GM18498 (cell line): Measurements from ENCODE around the gene KCNH4.
"Not testable (repeated sequence)": the region's sequence is repeated elsewhere in the genome, so short reads cannot be mapped to it uniquely, and the experiment has no call there.

Source experiments
- ATAC-seq: cut with Tn5 transposase; IDR thresholded peaks from one replicate; pipeline ENCODE4 v1.9.1; 2021; ENCODE audit warnings: mild to moderate bottlenecking, moderate library complexity; ENCODE audit not compliant: unreplicated experiment

Gene KCNH4

DNA sequence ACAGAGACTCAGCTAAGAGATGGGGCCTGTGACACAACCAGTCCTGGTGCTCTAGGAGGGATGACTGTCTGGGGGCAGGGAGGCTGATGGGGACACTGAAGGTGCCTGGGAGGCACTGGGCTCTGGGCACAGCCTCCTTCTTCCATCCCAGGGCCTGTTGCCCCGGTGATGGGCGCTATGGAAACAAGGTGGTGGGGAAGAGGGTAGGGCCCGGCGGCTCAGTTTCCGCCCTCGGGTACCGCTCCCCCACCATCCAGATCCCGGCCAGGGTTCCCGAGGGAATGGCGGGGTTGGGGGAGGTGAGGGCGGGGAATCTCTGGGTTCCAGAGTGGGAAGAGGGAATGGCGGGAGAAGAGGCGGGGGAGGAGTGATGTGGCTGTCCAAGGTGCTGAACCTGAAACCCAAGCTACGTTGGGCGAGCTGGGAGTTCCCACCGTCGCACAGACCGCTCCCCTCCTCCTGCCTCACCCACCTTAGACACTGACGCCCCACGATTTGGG, 981 bp downstream of the KCNH4 start:
- ATAC-seq: no peak

DNA sequence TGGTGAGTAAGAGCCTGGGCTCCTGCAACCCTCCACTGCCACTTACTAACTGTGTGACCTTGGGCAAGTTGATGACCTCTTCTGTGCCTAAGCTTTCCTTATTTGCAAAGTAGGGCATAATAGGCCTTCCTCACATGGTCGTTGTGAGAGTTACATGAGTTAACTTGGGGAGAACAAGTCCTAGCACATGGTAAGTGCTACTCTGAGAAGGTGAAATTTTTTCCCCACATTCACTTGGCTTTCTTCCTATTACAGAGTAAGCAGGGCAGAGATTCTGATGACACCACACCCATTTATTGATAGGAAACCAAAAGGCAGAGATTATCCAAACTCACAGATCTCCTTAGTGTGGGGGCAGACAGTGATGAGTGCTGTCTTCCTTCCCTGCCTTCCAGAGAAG, 1.6 kb downstream of the KCNH4 start:
- ATAC-seq: no peak

DNA sequence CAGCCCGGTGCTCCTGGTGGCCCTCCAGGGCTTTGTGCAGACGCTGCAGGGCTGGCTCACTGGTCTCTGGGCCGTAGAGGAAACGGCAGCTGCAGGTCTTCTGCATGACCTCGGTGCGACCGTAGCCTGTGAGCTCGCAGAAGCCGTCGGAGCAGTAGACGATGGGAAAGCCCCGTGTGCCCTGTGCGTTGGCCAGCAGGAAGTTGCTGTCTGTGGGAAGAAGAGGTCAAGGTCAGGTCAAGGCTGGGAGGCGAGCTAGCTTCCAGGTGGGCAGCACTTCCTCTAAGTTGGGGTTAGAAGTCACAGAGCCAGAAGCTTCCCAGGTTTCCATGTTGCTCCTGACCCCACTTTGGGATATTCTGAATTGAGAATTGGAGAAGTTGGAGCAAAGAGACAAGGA, 2.1 kb downstream of the KCNH4 start:
- ATAC-seq: no peak

DNA sequence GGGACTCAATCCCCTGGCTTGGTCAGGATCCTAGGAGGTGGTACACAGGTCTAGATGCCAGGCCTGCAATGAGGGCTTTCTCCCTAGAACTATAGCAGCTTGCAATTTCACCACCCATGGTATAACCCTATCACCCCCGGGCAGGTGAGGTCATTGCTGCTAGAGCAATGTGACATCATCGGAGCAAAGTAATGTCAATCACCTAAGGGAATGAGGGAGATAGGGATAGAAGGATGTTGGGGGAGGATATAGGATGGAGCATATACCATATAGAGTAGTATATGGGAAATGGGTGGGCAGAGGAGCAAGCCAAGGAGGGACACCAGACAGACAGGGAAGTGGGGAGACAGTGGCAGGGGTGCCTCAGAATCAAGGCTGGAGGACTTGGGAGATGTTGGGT, 3.3 kb downstream of the KCNH4 start:
- ATAC-seq: no peak

DNA sequence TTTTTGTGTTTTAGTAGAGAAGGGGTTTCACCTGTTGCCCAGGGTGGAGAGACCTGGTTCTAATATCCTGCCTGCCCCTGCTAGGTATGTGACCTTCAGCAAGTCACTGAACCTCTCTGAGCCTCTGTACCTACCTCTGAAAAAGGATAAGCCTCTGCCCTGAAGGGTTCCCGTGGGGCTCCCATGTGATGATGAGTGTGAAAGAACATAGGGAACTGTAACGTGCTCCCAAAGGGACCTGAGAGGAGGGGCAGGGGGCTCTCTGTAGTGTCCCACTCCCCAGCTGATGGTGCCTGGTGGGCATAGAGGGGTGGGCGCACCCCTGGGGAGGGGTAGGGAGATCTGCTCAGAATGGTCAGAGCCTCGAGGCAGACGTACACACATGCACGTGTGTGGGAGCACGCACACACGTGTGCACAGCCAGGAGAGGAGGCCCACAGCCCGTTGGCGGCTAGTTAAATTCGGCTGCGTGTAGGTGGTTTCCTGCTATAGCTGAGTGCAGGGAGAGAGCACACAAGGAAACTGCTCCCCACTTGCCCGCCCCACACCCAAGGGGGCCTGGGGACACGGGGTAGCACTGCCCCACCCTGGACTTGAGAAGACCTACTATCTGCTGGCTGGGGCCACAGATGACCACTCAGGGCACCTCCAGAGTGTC, 6.7 kb downstream of the KCNH4 start:
- ATAC-seq: no peak

DNA sequence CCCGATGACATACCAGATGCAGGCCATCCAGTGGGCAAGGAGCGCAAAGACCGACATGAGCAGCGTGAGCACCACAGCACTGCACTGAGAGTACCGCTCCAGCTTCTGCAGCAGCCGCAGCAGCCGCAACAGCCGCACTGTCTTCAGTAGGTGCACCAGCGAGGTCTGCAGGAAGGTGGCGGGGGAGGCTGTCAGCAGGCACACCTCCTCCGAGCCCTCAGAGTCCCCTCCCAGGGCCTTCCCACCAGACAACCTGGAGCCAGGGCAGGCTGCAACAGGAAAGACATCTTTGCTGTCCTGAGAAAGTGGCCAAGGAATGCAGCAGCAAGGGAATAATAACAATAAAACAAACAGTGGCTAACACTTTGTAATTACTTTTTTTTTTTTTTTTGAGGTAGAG, 9.1 kb downstream of the KCNH4 start:
- ATAC-seq: no peak

DNA sequence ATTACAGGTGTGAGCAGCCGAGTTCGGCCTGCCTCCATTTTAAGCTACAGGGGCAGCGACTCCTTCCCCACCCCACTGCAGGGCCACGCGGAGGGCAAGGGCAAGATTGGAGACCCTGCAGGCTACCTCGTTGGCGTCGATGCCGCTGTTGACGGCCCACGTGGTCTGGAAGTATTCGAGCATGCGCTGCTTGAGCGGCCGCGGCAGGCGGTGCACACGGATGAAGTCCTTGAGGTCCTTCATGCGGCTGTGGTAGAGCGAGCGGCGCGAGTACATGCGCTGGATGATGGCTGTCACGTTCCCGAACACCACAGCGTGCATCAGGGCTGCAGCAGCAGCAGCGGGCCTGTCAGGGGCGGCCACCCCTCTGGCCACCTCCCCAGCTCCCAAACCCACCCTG, 11.6 kb downstream of the KCNH4 start:
- ATAC-seq: no peak

DNA sequence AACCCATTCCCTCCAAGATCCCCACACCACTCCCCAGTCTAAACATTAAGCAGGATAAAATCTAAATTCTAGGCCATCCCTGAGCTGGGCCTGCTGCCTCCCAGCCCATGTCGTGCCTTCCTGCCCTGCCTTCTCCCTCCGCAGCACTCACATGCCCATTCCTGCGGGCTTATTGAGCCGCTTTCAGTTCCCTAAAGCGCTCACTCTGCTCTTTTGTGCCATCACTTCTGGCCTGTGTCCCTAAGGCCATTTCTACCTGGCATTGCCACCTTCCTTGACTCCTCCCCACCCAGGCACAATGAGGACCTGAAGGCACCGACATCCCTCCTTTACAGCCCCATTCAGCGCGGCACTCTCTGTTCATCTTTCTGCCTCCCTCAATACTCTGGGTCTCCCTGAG, 13.1 kb downstream of the KCNH4 start:
- ATAC-seq: no peak

DNA sequence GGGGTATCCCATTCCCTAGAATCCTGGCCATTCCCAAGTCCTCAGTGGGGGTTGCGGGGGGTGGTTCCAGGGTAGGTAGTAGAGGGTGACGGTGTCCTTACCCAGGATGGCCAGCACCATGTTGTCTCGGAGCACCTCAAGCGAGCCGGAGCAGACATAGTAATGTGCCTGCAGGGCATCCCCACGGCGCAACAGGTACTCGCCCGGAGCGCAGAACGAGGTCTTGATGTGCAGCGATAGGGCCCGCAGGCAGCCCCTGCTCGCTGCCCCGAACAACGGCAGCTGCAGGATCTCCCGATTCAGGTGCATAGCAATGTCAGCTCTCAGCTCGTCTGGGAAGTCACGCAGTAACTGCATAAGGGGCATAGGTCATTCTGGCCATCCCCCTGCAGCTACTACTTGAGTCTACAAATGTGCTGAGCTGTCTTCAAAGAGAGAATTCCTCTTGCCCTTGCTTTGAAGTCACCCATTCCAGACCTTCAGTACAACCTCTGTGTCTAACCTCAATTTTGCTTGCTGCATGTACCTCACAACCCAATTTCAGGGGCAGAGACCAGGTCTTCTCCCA, 14.7 kb downstream of the KCNH4 start:
- no peak for ATAC-seq

DNA sequence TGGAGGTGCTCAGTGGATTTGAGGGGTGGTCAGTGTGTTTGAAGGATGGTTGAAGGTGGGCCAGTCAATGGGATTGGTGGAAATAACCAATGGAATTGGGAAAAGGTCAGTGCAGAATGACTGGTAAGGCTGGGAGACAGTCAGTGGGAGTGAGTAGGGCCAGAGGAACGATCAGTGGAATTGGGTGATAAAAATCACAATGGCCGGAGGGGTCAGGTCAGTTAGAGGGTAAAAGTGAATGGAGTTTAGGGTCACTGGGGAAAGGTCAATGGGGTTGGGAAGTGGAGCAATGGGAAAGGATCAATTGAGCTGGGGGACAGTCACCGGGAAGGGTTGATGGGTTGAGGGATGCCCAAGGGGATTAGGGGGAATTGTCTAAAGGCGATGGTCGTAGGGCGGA, 15.2 kb downstream of the KCNH4 start:
- ATAC-seq: no peak

DNA sequence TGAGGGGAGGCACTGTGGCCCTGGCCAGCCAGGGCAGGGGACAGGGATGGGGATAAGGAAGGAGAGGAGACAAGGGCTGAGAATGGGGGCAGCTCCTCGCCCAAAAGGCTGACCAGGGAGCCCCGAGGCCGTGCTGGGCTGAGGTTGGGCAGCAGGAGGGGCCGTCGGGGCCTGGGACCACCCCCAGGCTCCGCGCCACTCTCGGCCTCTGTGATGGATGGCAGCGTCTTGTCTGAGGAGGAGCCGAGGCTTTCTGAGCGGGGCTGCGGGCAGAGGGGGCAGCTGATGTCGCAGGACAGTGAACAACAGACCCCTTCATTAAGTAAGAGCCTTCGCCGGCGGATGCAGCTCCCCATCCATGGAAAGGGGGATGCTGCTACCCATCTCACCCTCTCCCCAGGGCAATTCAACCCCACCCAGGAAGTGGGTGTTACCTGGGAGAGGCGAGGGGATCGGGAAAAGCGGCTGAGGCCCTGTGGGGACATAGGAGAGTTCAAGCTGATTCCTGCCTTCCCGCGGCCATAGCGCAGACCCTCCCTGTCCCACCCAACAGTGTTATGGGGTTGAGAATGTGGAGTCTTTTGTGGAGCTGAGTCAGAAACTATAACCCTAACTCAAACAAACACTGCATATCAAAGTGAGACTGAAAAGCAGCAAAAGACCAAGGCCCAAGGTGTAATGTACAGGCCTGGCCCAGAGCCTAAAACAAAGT, 17.1 kb downstream of the KCNH4 start:
- ATAC-seq: no peak

DNA sequence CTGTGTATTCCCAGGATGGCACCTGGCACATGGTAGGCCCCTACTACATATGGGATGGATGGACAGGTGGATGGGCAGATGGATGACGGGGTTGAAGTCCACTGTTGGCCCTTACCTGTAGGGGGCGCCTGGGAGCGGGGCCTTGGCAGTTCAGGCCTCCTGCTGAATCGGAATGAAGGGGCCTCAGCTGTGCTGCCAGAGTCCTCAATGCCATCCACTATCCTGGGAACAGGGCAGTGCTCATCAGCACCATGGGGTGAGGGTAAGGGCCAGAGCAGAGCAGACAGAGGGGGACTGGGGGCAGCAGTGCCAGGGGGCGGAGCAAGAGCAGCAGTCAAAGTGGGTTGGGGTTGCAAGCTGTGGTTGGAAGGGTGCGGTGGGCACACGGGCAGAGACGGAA, 17.8 kb downstream of the KCNH4 start:
- no peak for ATAC-seq

DNA sequence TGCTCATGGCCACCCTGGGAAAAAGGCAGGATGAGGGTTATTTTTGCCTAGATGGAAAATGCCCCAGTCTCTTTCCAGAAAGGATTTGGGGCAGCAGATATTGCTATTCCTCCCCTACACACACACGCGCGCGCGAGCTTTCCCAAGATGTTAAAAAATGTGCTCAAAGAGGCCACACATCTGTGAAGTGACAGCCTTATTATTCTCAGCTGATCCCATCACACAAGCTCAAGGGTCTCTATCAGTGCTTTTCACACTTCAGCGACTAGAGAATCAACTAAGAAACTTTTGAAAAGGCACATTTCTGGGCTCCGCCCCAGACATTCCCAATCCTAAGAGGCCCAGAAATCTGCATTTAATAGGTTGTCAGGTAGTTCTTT, 20.4 kb downstream of the KCNH4 start:
- no peak for ATAC-seq

DNA sequence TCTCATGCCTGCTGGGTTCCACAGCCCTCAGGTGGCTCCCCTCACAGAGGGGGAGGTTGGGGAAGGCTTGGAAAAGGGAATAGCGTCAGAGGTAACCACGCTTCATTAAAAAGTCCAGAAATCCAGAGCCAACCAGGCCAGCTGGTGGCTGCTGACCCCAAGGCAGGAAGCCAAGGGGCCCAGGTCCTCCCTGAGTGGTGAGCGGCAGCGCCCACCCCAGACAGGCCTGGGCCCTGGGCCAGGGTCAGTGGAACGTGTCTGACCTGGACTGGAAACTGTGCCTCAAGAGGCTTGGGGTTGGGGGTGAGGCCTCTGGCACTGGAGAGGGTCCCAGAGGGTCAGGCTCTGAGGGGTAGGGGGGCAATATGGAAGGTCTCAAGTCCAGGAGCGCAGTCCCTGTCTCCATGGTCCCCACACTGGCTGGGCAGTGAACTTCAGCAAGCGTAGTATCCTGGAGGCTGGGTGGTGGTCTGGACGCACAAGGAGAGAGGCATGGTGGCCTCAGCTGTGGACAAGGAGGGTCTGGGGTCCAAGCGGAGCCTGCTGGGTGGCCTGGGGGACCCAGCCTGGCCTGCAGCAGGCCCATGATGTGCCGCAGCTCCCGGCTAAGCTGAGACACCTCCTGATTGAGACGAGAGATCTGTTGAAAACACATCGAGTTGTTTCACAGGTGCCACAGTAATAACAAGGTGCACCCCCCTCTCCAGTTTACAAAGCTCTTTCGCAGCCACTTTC, 21.0 kb downstream of the KCNH4 start:
- no peak for ATAC-seq

DNA sequence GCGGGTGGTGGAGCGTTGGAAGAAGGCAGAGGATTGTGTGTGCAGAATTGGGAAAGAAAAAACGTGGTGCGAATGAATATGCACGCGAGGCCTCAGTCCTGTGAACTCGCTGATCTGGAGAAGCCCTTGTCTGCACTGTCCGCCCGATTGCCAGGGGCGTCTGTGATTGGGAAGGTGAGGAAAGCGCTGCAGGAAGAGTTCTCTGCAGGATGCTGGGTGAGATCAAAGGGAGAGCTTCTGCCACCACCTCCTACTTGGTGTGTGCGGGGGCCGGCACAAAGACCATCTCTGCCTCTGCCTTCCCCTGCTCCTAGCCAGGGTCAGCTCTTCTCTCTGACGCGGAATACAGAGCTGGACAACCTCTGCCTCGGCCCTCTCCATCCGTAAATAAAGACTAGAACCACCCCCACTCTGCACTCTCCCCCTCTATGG, 25.3 kb downstream of the KCNH4 start:
- ATAC-seq: no peak

DNA sequence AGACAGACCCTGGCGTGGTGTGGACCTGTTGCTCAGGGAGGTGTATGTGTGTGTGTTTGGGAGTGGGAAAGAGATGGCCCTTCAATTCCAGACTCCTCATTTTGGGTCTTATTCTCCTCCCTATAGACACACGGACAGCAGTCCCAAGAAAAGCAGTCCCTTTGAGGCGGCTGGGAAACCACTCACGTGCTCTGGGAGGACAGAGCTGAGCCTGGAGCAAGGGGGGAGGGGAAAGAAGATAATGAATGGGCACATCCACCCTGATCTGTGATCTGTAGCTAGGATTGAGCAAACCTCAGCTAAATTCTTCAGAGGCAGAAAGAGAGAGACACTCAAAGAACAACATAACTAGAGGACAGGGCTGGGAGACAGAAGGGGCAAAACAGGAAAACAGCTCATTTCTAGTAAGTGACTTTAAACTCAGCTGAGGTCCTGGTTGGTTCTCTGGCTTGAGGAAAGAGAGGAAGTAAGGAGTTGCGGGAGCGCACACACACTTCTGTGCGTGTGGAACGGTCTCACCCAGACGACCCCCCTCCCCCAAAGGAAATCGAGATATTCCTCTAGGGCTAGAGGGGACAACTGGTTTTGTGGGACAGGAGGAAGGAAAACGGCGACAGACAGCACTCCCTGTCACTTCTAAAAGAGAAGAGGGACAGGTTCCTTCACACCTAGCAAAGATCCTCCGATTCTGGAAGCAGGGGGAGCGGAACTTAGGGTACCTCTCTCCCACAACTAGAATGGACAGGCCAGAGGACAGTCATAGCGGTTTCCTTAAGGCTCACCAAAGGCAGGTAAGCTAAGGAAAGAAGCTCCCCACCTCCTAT, 26.8 kb downstream of the KCNH4 start:
- no peak for ATAC-seq

DNA sequence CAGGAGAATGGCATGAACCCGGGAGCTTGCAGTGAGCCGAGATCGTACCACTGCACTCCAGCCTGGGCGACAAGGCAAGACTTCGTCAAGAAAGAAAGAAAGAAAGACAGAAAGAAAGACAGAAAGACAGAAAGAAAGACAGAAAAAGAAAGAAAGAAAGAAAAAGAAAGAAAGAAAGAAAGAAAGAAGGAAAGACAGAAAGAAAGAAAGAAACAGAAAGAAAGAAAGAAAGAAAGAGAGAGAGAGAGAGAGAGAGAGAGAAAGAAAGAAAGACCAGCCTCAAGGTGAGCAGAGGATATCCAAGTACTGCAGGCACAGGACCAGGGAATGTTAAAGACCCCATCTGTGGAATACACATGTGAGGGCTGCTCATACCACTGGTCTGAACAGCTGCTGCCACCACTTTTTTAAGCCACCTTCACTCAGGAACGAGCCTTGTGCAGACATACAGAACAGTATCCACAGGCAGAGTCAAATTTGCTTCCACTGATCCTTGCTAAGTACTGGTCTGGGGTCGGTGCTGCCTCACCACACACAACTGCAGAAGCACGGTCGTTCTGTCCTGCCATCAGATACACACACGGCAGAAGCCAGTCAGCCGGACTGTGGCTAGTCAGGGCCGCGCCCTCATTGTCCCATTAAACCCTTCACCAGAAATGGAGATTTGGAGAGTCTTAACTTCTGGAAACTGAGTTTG, 33.9 kb downstream of the KCNH4 start:
- ATAC-seq: no peak

DNA sequence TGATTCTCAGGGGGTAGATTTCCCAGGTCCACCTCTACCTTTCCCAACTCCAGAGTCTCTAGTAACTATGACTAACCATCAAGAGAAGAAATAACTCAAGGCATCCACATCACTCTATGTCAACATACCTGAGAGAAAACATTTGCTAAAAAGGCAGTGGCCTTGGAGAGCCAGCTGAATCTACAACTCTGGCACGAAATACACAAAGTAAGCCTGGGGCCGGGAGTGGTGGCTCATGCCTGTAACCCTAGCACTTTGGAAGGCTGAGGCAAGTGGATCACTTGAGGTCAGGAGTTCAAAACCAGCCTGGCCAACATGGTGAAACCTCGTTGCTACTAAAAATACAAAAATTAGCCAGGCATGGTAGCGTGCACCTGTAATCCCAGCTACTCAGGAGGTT, 37.8 kb downstream of the KCNH4 start:
- not testable (repeated sequence) for ATAC-seq

DNA sequence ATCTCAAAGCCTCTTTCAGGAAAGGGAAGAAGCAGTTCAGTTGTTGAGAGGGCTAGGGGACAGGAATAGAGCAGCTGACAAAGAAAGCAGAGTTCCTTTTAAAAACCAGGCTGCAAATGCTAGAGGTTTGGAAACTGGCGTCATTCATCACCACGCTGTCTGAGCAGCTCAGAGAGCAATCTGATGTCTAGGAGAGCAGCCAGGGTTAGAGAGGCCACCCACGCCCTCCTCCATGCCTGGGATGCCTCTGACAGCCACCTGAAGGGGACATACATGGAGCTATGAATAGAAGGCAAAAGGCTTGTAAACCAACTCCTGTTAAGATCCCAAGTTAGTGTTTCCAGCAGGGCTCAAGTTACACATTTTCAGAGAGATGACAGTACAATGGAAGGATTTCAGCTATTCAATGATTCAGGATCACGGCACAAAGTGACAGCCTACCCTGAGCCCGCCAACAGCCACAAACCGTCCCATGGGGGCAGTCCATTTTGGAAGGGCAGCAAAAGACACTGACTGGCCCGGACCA, 38.5 kb downstream of the KCNH4 start:
- no peak for ATAC-seq

DNA sequence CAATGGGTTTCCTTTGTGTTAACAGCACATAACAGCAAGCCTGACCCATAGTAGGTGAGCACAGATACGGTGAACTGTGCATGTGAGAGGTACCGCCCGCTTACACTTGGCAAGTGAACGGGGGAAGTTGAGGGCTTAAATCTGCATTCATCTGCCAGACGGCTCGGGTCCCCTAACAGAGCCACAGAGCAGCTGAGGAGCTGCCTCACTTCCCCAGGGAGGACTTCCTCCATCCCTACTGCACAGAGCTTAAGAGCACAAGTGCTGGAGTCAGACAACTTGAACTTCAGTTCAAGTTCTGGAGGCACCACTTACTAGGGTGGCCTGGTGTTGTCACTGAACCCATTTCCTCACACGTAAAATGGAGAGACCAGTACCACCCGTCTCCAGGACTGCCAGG, 39.6 kb downstream of the KCNH4 start:
- no peak for ATAC-seq
